ENCODE measurements around the gene CHRM4. TPM values are rescaled to one million over a fixed set of nuclear protein-coding genes. Genes with fewer than 3 reads are reported as not detected.

The CHRM4 gene
- total and polyA plus RNA-seq, 2 of the 13 experiments (the other 11 are each of a cell fraction or from before 2014, with no cell fraction given), result 0.13 to 0.21 TPM

DNA sequence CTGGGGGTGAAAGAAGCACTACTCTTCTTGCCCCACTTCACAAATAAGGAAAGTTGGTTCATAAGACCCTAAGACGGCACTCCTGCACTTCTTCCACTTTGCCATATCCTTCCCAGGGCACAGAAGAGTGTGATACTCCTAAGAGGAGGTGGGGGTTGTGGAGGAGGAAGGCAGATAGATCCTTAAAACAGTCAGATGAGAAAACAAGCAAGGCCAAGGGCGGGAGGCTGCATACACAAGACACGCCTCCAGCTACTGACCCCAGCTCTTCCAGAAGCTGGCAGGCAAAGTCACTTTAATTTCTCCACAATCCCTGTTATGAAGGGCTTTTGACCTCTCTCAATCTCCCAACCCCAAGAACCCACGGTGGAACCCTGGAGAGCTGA is 1.6 kb upstream of the CHRM4 start:
- no peak overlapping the region for H2AFZ ChIP-seq (ENCODE audit: low read length)
- no peaks in the 10 kb centered on the region for H3K79me2 ChIP-seq (ENCODE audit: insufficient read depth, low read length)
- DNase-seq (ENCODE audit: low spot score) (no peak), ATAC-seq (no peak), FAIRE-seq (no peak)
- H3K27ac ChIP-seq (ENCODE audit: extremely low read length, insufficient read depth, low read length), result no peak overlapping the region
- H3K4me3 ChIP-seq (replicated peaks in 1 of 3; ENCODE audit: insufficient read depth in 1 of 3, low read depth in 2 of 3, low read length in 3 of 3), result peak overlapping the region; percentile 52 to 82 (median 58); a peak in 5 of 6 replicates
- peaks cover 13 to 27% of the 10 kb centered on the region in 2 experiments for H3K27me3 ChIP-seq (ENCODE audit: control insufficient read depth in 1 of 2, insufficient read depth in 2 of 2, low read length in 2 of 2)
- no TSS peak for BruUV-seq (replicated peaks)
- H4K20me1 ChIP-seq (ENCODE audit: insufficient read depth, low read length), result peaks cover 15% of the 10 kb centered on the region
- intact Hi-C loops (cut with micrococcal nuclease; ENCODE audit: unreplicated experiment), result no loop called here
- TF ChIP-seq ZNF577 (CRISPR knock-in tag; IDR thresholded peaks at IDR 0.05; ENCODE audit: borderline replicate concordance, low read depth) (no peak), ERF (CRISPR knock-in tag; IDR thresholded peaks at IDR 0.05) (no peak), ZNF878 (CRISPR knock-in tag; IDR thresholded peaks at IDR 0.05) (no peak), ZEB1 (IDR thresholded peaks at IDR 0.05; ENCODE audit: insufficient replicate concordance, low read depth) (no peak), ZNF709 (CRISPR knock-in tag; IDR thresholded peaks at IDR 0.05) (no peak)
- TF ChIP-seq, protein P1, sequence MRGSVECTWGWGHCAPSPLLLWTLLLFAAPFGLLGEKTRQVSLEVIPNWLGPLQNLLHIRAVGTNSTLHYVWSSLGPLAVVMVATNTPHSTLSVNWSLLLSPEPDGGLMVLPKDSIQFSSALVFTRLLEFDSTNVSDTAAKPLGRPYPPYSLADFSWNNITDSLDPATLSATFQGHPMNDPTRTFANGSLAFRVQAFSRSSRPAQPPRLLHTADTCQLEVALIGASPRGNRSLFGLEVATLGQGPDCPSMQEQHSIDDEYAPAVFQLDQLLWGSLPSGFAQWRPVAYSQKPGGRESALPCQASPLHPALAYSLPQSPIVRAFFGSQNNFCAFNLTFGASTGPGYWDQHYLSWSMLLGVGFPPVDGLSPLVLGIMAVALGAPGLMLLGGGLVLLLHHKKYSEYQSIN (CRISPR knock-in tag; IDR thresholded peaks at IDR 0.05; ENCODE audit: borderline replicate concordance), result no peak
- TF ChIP-seq, protein P2, sequence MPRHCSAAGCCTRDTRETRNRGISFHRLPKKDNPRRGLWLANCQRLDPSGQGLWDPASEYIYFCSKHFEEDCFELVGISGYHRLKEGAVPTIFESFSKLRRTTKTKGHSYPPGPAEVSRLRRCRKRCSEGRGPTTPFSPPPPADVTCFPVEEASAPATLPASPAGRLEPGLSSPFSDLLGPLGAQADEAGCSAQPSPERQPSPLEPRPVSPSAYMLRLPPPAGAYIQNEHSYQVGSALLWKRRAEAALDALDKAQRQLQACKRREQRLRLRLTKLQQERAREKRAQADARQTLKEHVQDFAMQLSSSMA (CRISPR knock-in tag; IDR thresholded peaks at IDR 0.05), result no peak
- H3K36me3 ChIP-seq (replicated peaks in 1 of 2; ENCODE audit: control insufficient read depth in 1 of 2, insufficient read depth in 2 of 2, low read length in 2 of 2), result peaks cover 9 to 21% of the 10 kb centered on the region in 2 experiments
- no peak overlapping the region for H3K9ac ChIP-seq (ENCODE audit: insufficient read depth, low read depth, low read length)
- in situ Hi-C loops (cut with HindIII; ENCODE audit: extremely low pct_ligation_motif_present, low pct_unique_long_range_greater_than_20kb), result no loop called here
- 21% methylated on average over 4 of the region's 4 CpGs for WGBS (ENCODE audit: low lambda C conversion rate)
- H3K4me1 ChIP-seq (ENCODE audit: insufficient read depth, low read length), result peaks cover 35% of the 10 kb centered on the region
- ChIA-PET CTCF (ENCODE audit: low intra/inter-chr PET ratio, low total read pairs) (no interaction called here), POLR2A (interaction anchor here (1.0 to 2.0 kb wide), 4 partner anchors 9 to 219 kb away, joined by 3 to 9 read pairs (median 4); no protein-coding TSS in a partner anchor)
- H3K4me2 ChIP-seq (ENCODE audit: low read depth, low read length), result peak overlapping the region; percentile 73
- H3K9me3 ChIP-seq (ENCODE audit: low read length), result no peaks in the 10 kb centered on the region
